ENCODE data around the gene LY86. TPM values are rescaled to one million over a fixed set of nuclear protein-coding genes. Genes with fewer than 3 reads are reported as not detected.

Gene LY86
- total RNA-seq, 1 experiment from 2014 or later, result not detected

- no peaks in the 10 kb centered on the region for H3K27me3 ChIP-seq
- DNase-seq, result no peak
These were observed 40.9 kb downstream of the LY86 start for GRCh38 chr6:6629402-6629801.

GRCh38 chr6:6631053-6631452 is 42.5 kb downstream of the LY86 start:
- DNase-seq, result no peak
- Histone ChIP-seq H3K36me3 (no peaks in the 10 kb centered on the region), H3K9me3 (no peaks in the 10 kb centered on the region), H3K4me3 (no peak overlapping the region), H3K27me3 (no peaks in the 10 kb centered on the region)

More at GRCh38 chr6:6629402-6629801, 40.9 kb downstream of the LY86 start:
- Histone ChIP-seq H3K4me3 (no peak overlapping the region), H3K9me3 (no peaks in the 10 kb centered on the region), H3K36me3 (no peaks in the 10 kb centered on the region)

GRCh38 chr6:6631534-6632276 is 43.2 kb downstream of the LY86 start:
- H3K4me3 ChIP-seq, result no peak overlapping the region
- no peaks in the 10 kb centered on the region for H3K36me3 ChIP-seq
- no peaks in the 10 kb centered on the region for H3K9me3 ChIP-seq
- DNase-seq, result no peak
- H3K27me3 ChIP-seq, result no peaks in the 10 kb centered on the region

GRCh38 chr6:6633898-6634734 is 45.6 kb downstream of the LY86 start:
- DNase-seq, result no peak
- H3K36me3 ChIP-seq, result no peaks in the 10 kb centered on the region
- no peaks in the 10 kb centered on the region for H3K9me3 ChIP-seq
- no peaks in the 10 kb centered on the region for H3K27me3 ChIP-seq
- H3K4me3 ChIP-seq, result no peak overlapping the region

- no peaks in the 10 kb centered on the region for H3K27me3 ChIP-seq
- no peak for DNase-seq
These were observed 46.2 kb downstream of the LY86 start for GRCh38 chr6:6634735-6635075.

GRCh38 chr6:6635291-6635690 is 46.8 kb downstream of the LY86 start:
- Histone ChIP-seq H3K9me3 (no peaks in the 10 kb centered on the region), H3K4me3 (no peak overlapping the region), H3K36me3 (no peaks in the 10 kb centered on the region), H3K27me3 (no peaks in the 10 kb centered on the region)
- DNase-seq, result no peak

More at GRCh38 chr6:6634735-6635075, 46.2 kb downstream of the LY86 start:
- no peak overlapping the region for H3K4me3 ChIP-seq
- H3K36me3 ChIP-seq, result no peaks in the 10 kb centered on the region
- H3K9me3 ChIP-seq, result no peaks in the 10 kb centered on the region

- Histone ChIP-seq H3K9me3 (no peaks in the 10 kb centered on the region), H3K27me3 (no peaks in the 10 kb centered on the region), H3K36me3 (no peaks in the 10 kb centered on the region), H3K4me3 (no peak overlapping the region)
- no peak for DNase-seq
These were observed 47.3 kb downstream of the LY86 start for GRCh38 chr6:6635869-6636268.

GRCh38 chr6:6639572-6639971 is 51.1 kb downstream of the LY86 start:
- no peak overlapping the region for H3K4me3 ChIP-seq
- no peaks in the 10 kb centered on the region for H3K36me3 ChIP-seq
- H3K9me3 ChIP-seq, result no peaks in the 10 kb centered on the region
- no peak for DNase-seq
- no peaks in the 10 kb centered on the region for H3K27me3 ChIP-seq

GRCh38 chr6:6640926-6641325 is 52.4 kb downstream of the LY86 start:
- no peak overlapping the region for H3K4me3 ChIP-seq
- H3K36me3 ChIP-seq, result no peaks in the 10 kb centered on the region
- no peaks in the 10 kb centered on the region for H3K9me3 ChIP-seq
- DNase-seq, result no peak
- H3K27me3 ChIP-seq, result no peaks in the 10 kb centered on the region

- Histone ChIP-seq H3K4me3 (no peak overlapping the region), H3K27me3 (no peaks in the 10 kb centered on the region), H3K36me3 (no peaks in the 10 kb centered on the region), H3K9me3 (peaks cover 5% of the 10 kb centered on the region)
- DNase-seq, result no peak
These were observed 54.9 kb downstream of the LY86 start for GRCh38 chr6:6643398-6643797.

GRCh38 chr6:6645261-6645917 is 56.9 kb downstream of the LY86 start:
- no peaks in the 10 kb centered on the region for H3K36me3 ChIP-seq
- no peak for DNase-seq
- peaks cover 5% of the 10 kb centered on the region for H3K9me3 ChIP-seq

GRCh38 chr6:6646384-6646783 is 57.9 kb downstream of the LY86 start:
- no peaks in the 10 kb centered on the region for H3K27me3 ChIP-seq
- no peak for DNase-seq
- peaks cover 5% of the 10 kb centered on the region for H3K9me3 ChIP-seq
- no peaks in the 10 kb centered on the region for H3K36me3 ChIP-seq
- H3K4me3 ChIP-seq, result no peak overlapping the region

More at GRCh38 chr6:6645261-6645917, 56.9 kb downstream of the LY86 start:
- no peak overlapping the region for H3K4me3 ChIP-seq
- no peaks in the 10 kb centered on the region for H3K27me3 ChIP-seq

- no peaks in the 10 kb centered on the region for H3K27me3 ChIP-seq
- no peaks in the 10 kb centered on the region for H3K36me3 ChIP-seq
- DNase-seq, result no peak
- H3K9me3 ChIP-seq, result peaks cover 5% of the 10 kb centered on the region
- no peak overlapping the region for H3K4me3 ChIP-seq
These were observed 58.3 kb downstream of the LY86 start for GRCh38 chr6:6646859-6647258.

- Histone ChIP-seq H3K9me3 (peaks cover 5% of the 10 kb centered on the region), H3K4me3 (no peak overlapping the region), H3K27me3 (no peaks in the 10 kb centered on the region), H3K36me3 (no peaks in the 10 kb centered on the region)
- DNase-seq, result no peak
These were observed 60.3 kb downstream of the LY86 start for GRCh38 chr6:6648692-6649343.

GRCh38 chr6:6649824-6650349 is 61.4 kb downstream of the LY86 start:
- Histone ChIP-seq H3K27me3 (no peaks in the 10 kb centered on the region), H3K36me3 (no peaks in the 10 kb centered on the region), H3K9me3 (peaks cover 5% of the 10 kb centered on the region), H3K4me3 (no peak overlapping the region)
- no peak for DNase-seq

GRCh38 chr6:6650839-6651238 is 62.3 kb downstream of the LY86 start:
- no peak overlapping the region for H3K4me3 ChIP-seq
- no peak for DNase-seq
- H3K27me3 ChIP-seq, result no peaks in the 10 kb centered on the region
- peaks cover 5% of the 10 kb centered on the region for H3K9me3 ChIP-seq
- no peaks in the 10 kb centered on the region for H3K36me3 ChIP-seq

- H3K9me3 ChIP-seq, result peaks cover 5% of the 10 kb centered on the region
- H3K4me3 ChIP-seq, result no peak overlapping the region
- no peak for DNase-seq
- H3K27me3 ChIP-seq, result no peaks in the 10 kb centered on the region
- no peaks in the 10 kb centered on the region for H3K36me3 ChIP-seq
These were observed 62.8 kb downstream of the LY86 start for GRCh38 chr6:6651335-6651734.
